SK-N-SH (cell line): ENCODE results near the gene TRIM44. TPM values are rescaled to one million over a fixed set of nuclear protein-coding genes. Genes with fewer than 3 reads are reported as not detected.

Experiments used
- CTCF ChIA-PET: fragments of 300-600, 350-600 bp; formaldehyde crosslinking; extraction: SDS; loops from one replicate; lab custom pipeline; 2021; lab: Yijun Ruan, JAX
- POLR2A ChIA-PET: fragments of 350-600 bp; sonication (Branson Sonifier 250); formaldehyde crosslinking; extraction: SDS; loops from one replicate; lab custom pipeline; 2020; ENCODE audit warnings: antibody characterized with exemption, inconsistent platforms; lab: Yijun Ruan, JAX
- DNase-seq: peaks from one replicate; pipeline ENCODE4 v3.0.0; 2012
- H2AFZ ChIP-seq: fragments of 200-600 bp; sonication (generic); 2 replicates; pipeline ENCODE4 v1.8.1; 2016; ENCODE audit warnings: antibody characterized with exemption, mild to moderate bottlenecking, low read depth
- H3F3A ChIP-seq: fragments of 200-600 bp; sonication (generic); replicated peaks from 2 replicates; pipeline ENCODE3; 2016; ENCODE audit warnings: antibody characterized with exemption, mild to moderate bottlenecking; ENCODE audit not compliant: insufficient read depth
- H3K27ac ChIP-seq, 2 experiments: fragments of 200-500 bp in 1 of 2; fragments of 200-600 bp in 1 of 2; sonication (Bioruptor generic) in 1 of 2; sonication (generic), shearing (Covaris generic) in 1 of 2; 2 replicates each; pipeline versions ENCODE4 v1.5.1 to v1.6.1; 2014 to 2016; ENCODE audit warnings: low read depth in 2 of 2, inconsistent platforms in 1 of 2, low read length in 1 of 2, mild to moderate bottlenecking in 1 of 2, mixed read lengths in 1 of 2
- H3K27me3 ChIP-seq: fragments of 200-600 bp; sonication (generic), shearing (Covaris generic); 2 replicates; pipeline ENCODE4 v1.6.1; 2016; ENCODE audit warnings: mixed run types; ENCODE audit not compliant: insufficient read depth
- H3K36me3 ChIP-seq, 2 experiments: fragments of 200-500 bp in 1 of 2; fragments of 200-600 bp in 1 of 2; sonication (Bioruptor generic) in 1 of 2; sonication (generic) in 1 of 2; replicated peaks in 1 of 2; 2 replicates each; pipeline versions ENCODE3 to v1.5.1; 2014 to 2016; ENCODE audit warnings: low read length in 1 of 2, mild to moderate bottlenecking in 1 of 2; ENCODE audit not compliant: insufficient read depth in 2 of 2, control insufficient read depth in 1 of 2
- H3K4me1 ChIP-seq, 2 experiments: fragments of 200-500 bp in 1 of 2; fragments of 200-600 bp in 1 of 2; sonication (Bioruptor generic) in 1 of 2; sonication (generic), shearing (Covaris generic) in 1 of 2; 2 replicates each; pipeline versions ENCODE4 v1.5.1 to v1.6.1; 2014 to 2016; ENCODE audit warnings: low read depth in 1 of 2, low read length in 1 of 2, mixed run types in 1 of 2; ENCODE audit not compliant: insufficient read depth in 2 of 2, control insufficient read depth in 1 of 2
- H3K4me2 ChIP-seq: fragments of 200-600 bp; sonication (generic), shearing (Covaris generic); 2 replicates; pipeline ENCODE4 v1.6.1; 2017; ENCODE audit warnings: mixed run types
- H3K4me3 ChIP-seq, 2 experiments: fragments of 200-500 bp in 1 of 2; fragments of 200-600 bp in 1 of 2; sonication (Bioruptor generic) in 1 of 2; sonication (generic), shearing (Covaris generic) in 1 of 2; 2 replicates each; pipeline versions ENCODE4 v1.5.1 to v1.8.1; 2014 to 2016; ENCODE audit warnings: low read depth in 2 of 2, inconsistent platforms in 1 of 2, low read length in 1 of 2, mild to moderate bottlenecking in 1 of 2, mixed read lengths in 1 of 2, moderate library complexity in 1 of 2
- H3K79me2 ChIP-seq: fragments of 200-600 bp; sonication (generic); 2 replicates; pipeline ENCODE4 v1.8.1; 2017; ENCODE audit warnings: mild to moderate bottlenecking; ENCODE audit not compliant: insufficient read depth
- H3K9ac ChIP-seq: fragments of 200-600 bp; sonication (generic); 2 replicates; pipeline ENCODE4 v1.6.1; 2017; ENCODE audit warnings: mixed run types
- H3K9me2 ChIP-seq: fragments of 200-600 bp; sonication (generic); 2 replicates; pipeline ENCODE4 v1.6.1; 2017; ENCODE audit warnings: mixed run types
- H3K9me3 ChIP-seq: fragments of 200-600 bp; sonication (generic); 2 replicates; pipeline ENCODE4 v1.6.1; 2017; ENCODE audit warnings: mixed run types, mild to moderate bottlenecking, moderate library complexity
- H4K20me1 ChIP-seq: fragments of 200-600 bp; sonication (generic); 2 replicates; pipeline ENCODE4 v1.6.1; 2017; ENCODE audit warnings: mild to moderate bottlenecking, mixed run types; ENCODE audit not compliant: insufficient read depth
- CHD2 ChIP-seq: fragments of 150-350 bp; IDR thresholded peaks from 2 replicates; pipeline ENCODE4 v1.6.1; 2018; ENCODE audit warnings: low read length; ENCODE audit not compliant: partially characterized antibody
- ELF1 ChIP-seq: IDR thresholded peaks from 2 replicates; pipeline ENCODE4 v1.4.0; 2012
- EP300 ChIP-seq, 2 experiments: IDR thresholded peaks; 2 replicates each; pipeline versions ENCODE4 v1.4.0 to v1.6.1; 2012; ENCODE audit warnings: borderline replicate concordance in 1 of 2, low read depth in 1 of 2, low read length in 1 of 2
- EZH2phosphoT487 ChIP-seq: fragments of 200-600 bp; sonication (generic); IDR thresholded peaks from 2 replicates; pipeline ENCODE4 v1.6.1; 2017; ENCODE audit warnings: low read depth, mixed run types, mild to moderate bottlenecking, antibody characterized with exemption, moderate library complexity, borderline replicate concordance
- FOSL2 ChIP-seq: IDR thresholded peaks from 2 replicates; pipeline ENCODE4 v1.4.0; 2012; ENCODE audit warnings: low read depth, mild to moderate bottlenecking, moderate library complexity, borderline replicate concordance
- FOXJ3 ChIP-seq: sonication (generic); formaldehyde crosslinking; IDR thresholded peaks from 2 replicates; pipeline ENCODE4 v1.5.1; 2020; ENCODE audit warnings: mild to moderate bottlenecking, missing genetic modification reagents
- MAX ChIP-seq: IDR thresholded peaks from 2 replicates; pipeline ENCODE4 v1.4.0; 2012; ENCODE audit warnings: low read depth
- MEF2A ChIP-seq: IDR thresholded peaks from 2 replicates; pipeline ENCODE4 v1.4.0; 2012; ENCODE audit warnings: low read depth, borderline replicate concordance
- PBX3 ChIP-seq: IDR thresholded peaks from 2 replicates; pipeline ENCODE4; 2012
- RCOR1 ChIP-seq: fragments of 150-350 bp; IDR thresholded peaks from 2 replicates; pipeline ENCODE4 v1.6.1; 2017; ENCODE audit warnings: antibody characterized with exemption, low read length
- RFX5 ChIP-seq: IDR thresholded peaks from 2 replicates; pipeline ENCODE4 v1.6.1; 2012; ENCODE audit warnings: mild to moderate bottlenecking, improper control_type of control experiment, low read length
- RXRA ChIP-seq: IDR thresholded peaks from 2 replicates; pipeline ENCODE4 v1.4.0; 2012; ENCODE audit warnings: low read depth, mild to moderate bottlenecking, borderline replicate concordance
- SIN3A ChIP-seq: IDR thresholded peaks from 2 replicates; pipeline ENCODE4 v1.6.1; 2012; ENCODE audit warnings: low read depth, mild to moderate bottlenecking, low read length, moderate library complexity, borderline replicate concordance
- TAF1 ChIP-seq: IDR thresholded peaks from 2 replicates; pipeline ENCODE4 v1.6.1; 2012; ENCODE audit warnings: low read depth, mild to moderate bottlenecking, low read length, moderate library complexity, borderline replicate concordance
- YY1 ChIP-seq: IDR thresholded peaks from 2 replicates; pipeline ENCODE4 v1.4.0; 2012; ENCODE audit warnings: low read depth, mild to moderate bottlenecking
- ZBTB33 ChIP-seq: IDR thresholded peaks from 2 replicates; pipeline ENCODE4 v1.4.0; 2012; ENCODE audit warnings: low read depth, borderline replicate concordance
- WGBS: methylation state at CpG from one replicate; pipeline ENCODE4 v1.1.6; 2017; ENCODE audit warnings: low lambda C conversion rate; 5-methylcytosine and 5-hydroxymethylcytosine counted together
- polyA plus RNA-seq, 3 experiments: library from polyadenylated mRNA; depleted of rRNA; stranded (reverse); fragments of >200 nt; gene quantifications; 2 replicates each; pipeline ENCODE4 v1.2.3, GENCODE V29; 2012
- TF ChIP-seq, protein P1 (sequence below): IDR thresholded peaks from 2 replicates; pipeline ENCODE4 v1.6.1; 2012; ENCODE audit warnings: mild to moderate bottlenecking, low read depth, low read length, moderate library complexity
- TF ChIP-seq, protein P2 (sequence below): IDR thresholded peaks from 2 replicates; pipeline ENCODE4 v1.4.0; 2012; ENCODE audit warnings: low read depth, borderline replicate concordance
- TF ChIP-seq, protein P3 (sequence below): fragments of 150-350 bp; IDR thresholded peaks from 2 replicates; pipeline ENCODE4 v1.6.1; 2017; ENCODE audit warnings: antibody characterized with exemption, low read length, low read depth, borderline replicate concordance
- TF ChIP-seq, protein P4 (sequence below): fragments of 200-600 bp; sonication (generic); IDR thresholded peaks from 2 replicates; pipeline ENCODE4 v1.6.1; 2017; ENCODE audit warnings: antibody characterized with exemption, mild to moderate bottlenecking, moderate library complexity

Gene TRIM44
- polyA plus RNA-seq, 1 of the 3 experiments (the other 2 are of a cell fraction) = 34.1 TPM

- Histone ChIP-seq H2AFZ (no peak overlapping the region), H3K4me3 (no peak overlapping the region), H3K36me3 (no peaks in the 10 kb centered on the region), H3K9ac (no peak overlapping the region), H3K27me3 (no peaks in the 10 kb centered on the region; the same call in 1 of the 2 replicates), H3K4me2 (no peak overlapping the region), H3K4me1 (no peaks in the 10 kb centered on the region), H3K9me3 (no peaks in the 10 kb centered on the region), H3K79me2 (no peaks in the 10 kb centered on the region), H3F3A (no peaks in the 10 kb centered on the region)
- 40% methylated on average over 2 of the region's 2 CpGs for WGBS
- DNase-seq = no peak
- CTCF ChIA-PET = no interaction called here
- POLR2A ChIA-PET = no interaction called here
- TF ChIP-seq EZH2phosphoT487 = no peak
- TF ChIP-seq FOSL2 = no peak
- no peak for TF ChIP-seq YY1
- TF ChIP-seq MAX = no peak
- TF ChIP-seq, protein P1, sequence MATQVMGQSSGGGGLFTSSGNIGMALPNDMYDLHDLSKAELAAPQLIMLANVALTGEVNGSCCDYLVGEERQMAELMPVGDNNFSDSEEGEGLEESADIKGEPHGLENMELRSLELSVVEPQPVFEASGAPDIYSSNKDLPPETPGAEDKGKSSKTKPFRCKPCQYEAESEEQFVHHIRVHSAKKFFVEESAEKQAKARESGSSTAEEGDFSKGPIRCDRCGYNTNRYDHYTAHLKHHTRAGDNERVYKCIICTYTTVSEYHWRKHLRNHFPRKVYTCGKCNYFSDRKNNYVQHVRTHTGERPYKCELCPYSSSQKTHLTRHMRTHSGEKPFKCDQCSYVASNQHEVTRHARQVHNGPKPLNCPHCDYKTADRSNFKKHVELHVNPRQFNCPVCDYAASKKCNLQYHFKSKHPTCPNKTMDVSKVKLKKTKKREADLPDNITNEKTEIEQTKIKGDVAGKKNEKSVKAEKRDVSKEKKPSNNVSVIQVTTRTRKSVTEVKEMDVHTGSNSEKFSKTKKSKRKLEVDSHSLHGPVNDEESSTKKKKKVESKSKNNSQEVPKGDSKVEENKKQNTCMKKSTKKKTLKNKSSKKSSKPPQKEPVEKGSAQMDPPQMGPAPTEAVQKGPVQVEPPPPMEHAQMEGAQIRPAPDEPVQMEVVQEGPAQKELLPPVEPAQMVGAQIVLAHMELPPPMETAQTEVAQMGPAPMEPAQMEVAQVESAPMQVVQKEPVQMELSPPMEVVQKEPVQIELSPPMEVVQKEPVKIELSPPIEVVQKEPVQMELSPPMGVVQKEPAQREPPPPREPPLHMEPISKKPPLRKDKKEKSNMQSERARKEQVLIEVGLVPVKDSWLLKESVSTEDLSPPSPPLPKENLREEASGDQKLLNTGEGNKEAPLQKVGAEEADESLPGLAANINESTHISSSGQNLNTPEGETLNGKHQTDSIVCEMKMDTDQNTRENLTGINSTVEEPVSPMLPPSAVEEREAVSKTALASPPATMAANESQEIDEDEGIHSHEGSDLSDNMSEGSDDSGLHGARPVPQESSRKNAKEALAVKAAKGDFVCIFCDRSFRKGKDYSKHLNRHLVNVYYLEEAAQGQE = no peak
- TF ChIP-seq ZBTB33 = no peak
- no peak for TF ChIP-seq RXRA
- no peak for TF ChIP-seq CHD2
- no peak for TF ChIP-seq ELF1
- TF ChIP-seq PBX3 = no peak
- no peak for TF ChIP-seq EP300 (IDR thresholded peaks at IDR 0.05; ENCODE audit: borderline replicate concordance in 1 of 2, low read depth in 1 of 2, low read length in 1 of 2)
- no peak for TF ChIP-seq MEF2A
- TF ChIP-seq, protein P2, sequence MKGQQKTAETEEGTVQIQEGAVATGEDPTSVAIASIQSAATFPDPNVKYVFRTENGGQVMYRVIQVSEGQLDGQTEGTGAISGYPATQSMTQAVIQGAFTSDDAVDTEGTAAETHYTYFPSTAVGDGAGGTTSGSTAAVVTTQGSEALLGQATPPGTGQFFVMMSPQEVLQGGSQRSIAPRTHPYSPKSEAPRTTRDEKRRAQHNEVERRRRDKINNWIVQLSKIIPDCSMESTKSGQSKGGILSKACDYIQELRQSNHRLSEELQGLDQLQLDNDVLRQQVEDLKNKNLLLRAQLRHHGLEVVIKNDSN = no peak
- no peak for TF ChIP-seq RFX5
- TF ChIP-seq TAF1 = no peak
- TF ChIP-seq FOXJ3 = no peak
- no peak for TF ChIP-seq RCOR1
- TF ChIP-seq, protein P3, sequence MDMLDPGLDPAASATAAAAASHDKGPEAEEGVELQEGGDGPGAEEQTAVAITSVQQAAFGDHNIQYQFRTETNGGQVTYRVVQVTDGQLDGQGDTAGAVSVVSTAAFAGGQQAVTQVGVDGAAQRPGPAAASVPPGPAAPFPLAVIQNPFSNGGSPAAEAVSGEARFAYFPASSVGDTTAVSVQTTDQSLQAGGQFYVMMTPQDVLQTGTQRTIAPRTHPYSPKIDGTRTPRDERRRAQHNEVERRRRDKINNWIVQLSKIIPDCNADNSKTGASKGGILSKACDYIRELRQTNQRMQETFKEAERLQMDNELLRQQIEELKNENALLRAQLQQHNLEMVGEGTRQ = no peak
- TF ChIP-seq SIN3A = no peak
- TF ChIP-seq, protein P4, sequence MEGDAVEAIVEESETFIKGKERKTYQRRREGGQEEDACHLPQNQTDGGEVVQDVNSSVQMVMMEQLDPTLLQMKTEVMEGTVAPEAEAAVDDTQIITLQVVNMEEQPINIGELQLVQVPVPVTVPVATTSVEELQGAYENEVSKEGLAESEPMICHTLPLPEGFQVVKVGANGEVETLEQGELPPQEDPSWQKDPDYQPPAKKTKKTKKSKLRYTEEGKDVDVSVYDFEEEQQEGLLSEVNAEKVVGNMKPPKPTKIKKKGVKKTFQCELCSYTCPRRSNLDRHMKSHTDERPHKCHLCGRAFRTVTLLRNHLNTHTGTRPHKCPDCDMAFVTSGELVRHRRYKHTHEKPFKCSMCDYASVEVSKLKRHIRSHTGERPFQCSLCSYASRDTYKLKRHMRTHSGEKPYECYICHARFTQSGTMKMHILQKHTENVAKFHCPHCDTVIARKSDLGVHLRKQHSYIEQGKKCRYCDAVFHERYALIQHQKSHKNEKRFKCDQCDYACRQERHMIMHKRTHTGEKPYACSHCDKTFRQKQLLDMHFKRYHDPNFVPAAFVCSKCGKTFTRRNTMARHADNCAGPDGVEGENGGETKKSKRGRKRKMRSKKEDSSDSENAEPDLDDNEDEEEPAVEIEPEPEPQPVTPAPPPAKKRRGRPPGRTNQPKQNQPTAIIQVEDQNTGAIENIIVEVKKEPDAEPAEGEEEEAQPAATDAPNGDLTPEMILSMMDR = no peak
- TF ChIP-seq, all 33 proteins: peak for 0
- no peak overlapping the region for H3K27ac ChIP-seq
- no peaks in the 10 kb centered on the region for H4K20me1 ChIP-seq
- H3K9me2 ChIP-seq = no peaks in the 10 kb centered on the region
Observed at GRCh38 chr11:35856259-35856658, 193.7 kb downstream of the TRIM44 start.
